ENCODE data around the gene ACYP1.

ACYP1 gene

GRCh38 chr14:75022655-75023054, 41.2 kb downstream of the ACYP1 start:
- peak; percentile 36 for TF ChIP-seq CTCF (conservative IDR thresholded peaks at IDR 0.05; ENCODE audit: control insufficient read depth, insufficient read depth, low read depth, low read length)

GRCh38 chr14:75018694-75019093, 45.1 kb downstream of the ACYP1 start:
- no peak for DNase-seq (ENCODE audit: low read depth)
- H3K4me3 ChIP-seq (ENCODE audit: control insufficient read depth, low read depth, low read length) = no peak overlapping the region
- no peak for TF ChIP-seq CTCF (conservative IDR thresholded peaks at IDR 0.05; ENCODE audit: control insufficient read depth, insufficient read depth, low read depth, low read length)

More at GRCh38 chr14:75022655-75023054, 41.2 kb downstream of the ACYP1 start:
- no peak for DNase-seq (ENCODE audit: low read depth)
- H3K4me3 ChIP-seq (ENCODE audit: control insufficient read depth, low read depth, low read length) = no peak overlapping the region

DNA sequence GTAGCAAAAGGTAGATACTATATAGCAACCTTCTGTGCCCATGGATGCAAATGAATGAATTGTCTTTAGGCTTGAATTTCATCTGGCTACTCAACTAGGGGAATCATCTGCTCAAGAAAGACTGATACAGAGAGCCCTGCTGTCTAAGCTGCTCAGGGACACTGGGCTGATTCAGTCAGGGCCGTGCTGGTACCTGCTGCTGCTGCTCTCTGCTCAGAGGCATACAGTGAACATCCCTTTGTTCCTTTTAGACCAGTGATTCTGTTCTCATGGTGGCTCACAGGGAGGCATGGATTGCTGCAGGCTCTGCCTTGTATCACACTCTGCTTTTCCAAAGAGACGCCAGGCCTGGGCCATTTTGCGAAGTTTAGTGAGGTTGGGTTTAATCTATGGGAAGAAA, 47.0 kb downstream of the ACYP1 start:
- no peak overlapping the region for H3K4me3 ChIP-seq (ENCODE audit: control insufficient read depth, low read depth, low read length)
- TF ChIP-seq CTCF (conservative IDR thresholded peaks at IDR 0.05; ENCODE audit: control insufficient read depth, insufficient read depth, low read depth, low read length) = no peak
- DNase-seq (ENCODE audit: low read depth) = no peak

DNA sequence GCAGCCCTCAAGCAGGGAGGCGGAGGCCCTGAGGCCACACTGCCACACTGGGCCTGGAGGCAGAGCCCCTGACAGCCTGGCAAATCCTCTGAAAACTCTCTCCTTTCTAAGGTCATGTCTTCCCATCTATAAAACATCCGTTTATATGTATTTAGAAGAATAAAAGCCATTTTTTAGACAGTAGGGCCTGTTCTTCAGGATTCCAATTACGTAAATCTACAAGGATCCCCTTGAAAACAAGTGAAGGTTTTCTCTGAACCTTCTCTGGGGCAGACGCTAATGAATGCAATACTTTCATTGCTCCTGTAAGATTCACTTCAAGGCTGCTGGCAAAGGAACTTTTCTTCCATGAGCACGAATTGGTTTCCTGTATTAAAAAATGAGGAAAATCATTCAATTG, 48.3 kb downstream of the ACYP1 start:
- no peak overlapping the region for H3K4me3 ChIP-seq (ENCODE audit: control insufficient read depth, low read depth, low read length)
- no peak for DNase-seq (ENCODE audit: low read depth)
- no peak for TF ChIP-seq CTCF (conservative IDR thresholded peaks at IDR 0.05; ENCODE audit: control insufficient read depth, insufficient read depth, low read depth, low read length)

DNA sequence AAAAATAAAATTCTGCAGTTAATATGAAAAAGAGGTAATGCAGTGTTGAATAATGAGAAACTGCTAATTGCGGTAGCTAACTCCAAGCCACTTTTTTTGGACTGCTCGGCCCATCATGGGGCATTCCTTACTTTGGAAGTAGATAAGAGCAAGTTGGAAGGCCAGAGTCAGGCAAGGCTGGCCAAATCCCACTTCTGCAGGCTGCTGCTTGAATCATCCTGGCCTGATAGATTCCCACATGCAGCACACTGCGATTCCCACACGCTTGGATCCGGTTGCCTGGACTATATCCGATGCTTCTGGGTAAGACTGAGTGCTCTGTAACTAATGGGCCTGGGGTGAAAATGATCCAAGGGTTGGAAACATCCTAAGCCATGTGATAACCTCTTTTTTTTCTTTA, 50.5 kb downstream of the ACYP1 start:
- DNase-seq (ENCODE audit: low read depth) = peak; percentile 36
- no peak for TF ChIP-seq CTCF (conservative IDR thresholded peaks at IDR 0.05; ENCODE audit: control insufficient read depth, insufficient read depth, low read depth, low read length)
- H3K4me3 ChIP-seq (ENCODE audit: control insufficient read depth, low read depth, low read length) = no peak overlapping the region

GRCh38 chr14:75011356-75011994, 52.3 kb downstream of the ACYP1 start:
- peak; percentile 87 for DNase-seq (ENCODE audit: low read depth)
- H3K4me3 ChIP-seq (ENCODE audit: control insufficient read depth, low read depth, low read length) = no peak overlapping the region
- TF ChIP-seq CTCF (conservative IDR thresholded peaks at IDR 0.05; ENCODE audit: control insufficient read depth, insufficient read depth, low read depth, low read length) = no peak

Measured in fibroblast of mammary gland (primary cell).